Fibroblast of skin of scalp (primary cell): Measurements from ENCODE around the gene ZDHHC18.
"Not testable (repeated sequence)": the region's sequence is repeated elsewhere in the genome, so short reads cannot be mapped to it uniquely, and the experiment has no call there.

Experiments
- DNase-seq: peaks from one replicate; pipeline ENCODE4 v3.0.0-alpha.2; 2013

ZDHHC18 gene

GRCh38 chr1:26833432-26834405 is 7.2 kb downstream of the ZDHHC18 start:
- no peak for DNase-seq

- not testable (repeated sequence) for DNase-seq
These were observed 11.2 kb downstream of the ZDHHC18 start for GRCh38 chr1:26837665-26838064.

GRCh38 chr1:26838474-26839338 is 12.2 kb downstream of the ZDHHC18 start:
- no peak for DNase-seq

GRCh38 chr1:26839339-26839722 is 12.8 kb downstream of the ZDHHC18 start:
- DNase-seq: no peak

- DNase-seq: no peak
These were observed 13.3 kb downstream of the ZDHHC18 start for GRCh38 chr1:26839779-26840178.

GRCh38 chr1:26844424-26845196 is 18.1 kb downstream of the ZDHHC18 start:
- no peak for DNase-seq

- not testable (repeated sequence) for DNase-seq
These were observed 21.3 kb downstream of the ZDHHC18 start for GRCh38 chr1:26847826-26848225.

- DNase-seq: no peak
These were observed 22.0 kb downstream of the ZDHHC18 start for GRCh38 chr1:26848499-26848898.

- peak; percentile 54 for DNase-seq
These were observed 22.7 kb downstream of the ZDHHC18 start for GRCh38 chr1:26848941-26849774.

GRCh38 chr1:26851106-26851684 is 24.7 kb downstream of the ZDHHC18 start:
- no peak for DNase-seq

GRCh38 chr1:26852701-26853100 is 26.2 kb downstream of the ZDHHC18 start:
- no peak for DNase-seq

- DNase-seq: peak; percentile 87
These were observed 26.7 kb downstream of the ZDHHC18 start for GRCh38 chr1:26853156-26853555.

GRCh38 chr1:26853600-26853999 is 27.1 kb downstream of the ZDHHC18 start:
- DNase-seq: no peak

GRCh38 chr1:26854906-26855305 is 28.4 kb downstream of the ZDHHC18 start:
- no peak for DNase-seq

GRCh38 chr1:26855636-26856035 is 29.1 kb downstream of the ZDHHC18 start:
- no peak for DNase-seq

- no peak for DNase-seq
These were observed 29.7 kb downstream of the ZDHHC18 start for GRCh38 chr1:26856181-26856580.

- DNase-seq: no peak
These were observed 30.3 kb downstream of the ZDHHC18 start for GRCh38 chr1:26856604-26857469.

GRCh38 chr1:26857473-26858060 is 31.1 kb downstream of the ZDHHC18 start:
- no peak for DNase-seq

GRCh38 chr1:26858160-26858559 is 31.7 kb downstream of the ZDHHC18 start:
- DNase-seq: no peak
